Measurements from ENCODE around the gene SPAG17. TPM values are rescaled to one million over a fixed set of nuclear protein-coding genes. Genes with fewer than 3 reads are reported as not detected.
A peak's percentile ranks its signal among the peaks of the same experiment; 100 is the strongest.

The SPAG17 gene
- total RNA-seq, 2 donors from 2014 or later: 2.2 TPM; not detected in 1

GRCh38 chr1:118007391-118007790 lies 177.6 kb downstream of the SPAG17 start:
- Mint-ChIP-seq H3K9me3 (peaks cover 8% of the 10 kb centered on the region), H3K27me3 (peaks cover 5 to 27% of the 10 kb centered on the region in 2 donors), H3K36me3 (no peaks in the 10 kb centered on the region), H3K27ac (no peak overlapping the region), H3K4me3 (no peak overlapping the region), H3K4me1 (ENCODE audit: low read depth in 2 of 2) (no peaks in the 10 kb centered on the region)
- DNase-seq (ENCODE audit: low spot score): no peak
- no peak for ATAC-seq

- Mint-ChIP-seq H3K4me3 (no peak overlapping the region), H3K9me3 (peaks cover 13% of the 10 kb centered on the region), H3K36me3 (peaks cover 10% of the 10 kb centered on the region), H3K4me1 (ENCODE audit: low read depth in 2 of 2) (no peaks in the 10 kb centered on the region), H3K27me3 (peaks cover 13 to 37% of the 10 kb centered on the region in 2 donors), H3K27ac (no peak overlapping the region)
- DNase-seq (ENCODE audit: low spot score) (no peak), ATAC-seq (no peak)
Observed at GRCh38 chr1:118004312-118004711, 180.7 kb downstream of the SPAG17 start.

GRCh38 chr1:117985973-117986372 lies 199.1 kb downstream of the SPAG17 start:
- Mint-ChIP-seq H3K27ac (no peak overlapping the region), H3K9me3 (no peaks in the 10 kb centered on the region), H3K4me1 (ENCODE audit: low read depth in 2 of 2) (no peaks in the 10 kb centered on the region), H3K4me3 (no peak overlapping the region), H3K36me3 (no peaks in the 10 kb centered on the region), H3K27me3 (peaks cover 11 to 32% of the 10 kb centered on the region in 2 donors)
- DNase-seq (ENCODE audit: low spot score) (no peak), ATAC-seq (no peak)

- DNase-seq (ENCODE audit: low spot score) (no peak), ATAC-seq (no peak)
- Mint-ChIP-seq H3K36me3 (no peaks in the 10 kb centered on the region), H3K4me1 (ENCODE audit: low read depth in 2 of 2) (no peaks in the 10 kb centered on the region), H3K9me3 (no peaks in the 10 kb centered on the region), H3K4me3 (no peak overlapping the region), H3K27me3 (peaks cover 11 to 32% of the 10 kb centered on the region in 2 donors), H3K27ac (no peak overlapping the region)
Observed at GRCh38 chr1:117985239-117985638, 199.8 kb downstream of the SPAG17 start.

- DNase-seq (ENCODE audit: low spot score): no peak
- no peak overlapping the region for H3K27ac Mint-ChIP-seq
- peaks cover 11 to 23% of the 10 kb centered on the region in 2 donors for H3K27me3 Mint-ChIP-seq
Observed at GRCh38 chr1:117981455-117982192, 203.4 kb downstream of the SPAG17 start.

GRCh38 chr1:117976381-117976780 lies 208.6 kb downstream of the SPAG17 start:
- Mint-ChIP-seq H3K27ac (no peak overlapping the region), H3K27me3 (peaks cover 0 to 4% of the 10 kb centered on the region in 2 donors), H3K36me3 (no peaks in the 10 kb centered on the region), H3K4me3 (no peak overlapping the region), H3K4me1 (ENCODE audit: low read depth in 2 of 2) (no peaks in the 10 kb centered on the region), H3K9me3 (no peaks in the 10 kb centered on the region)
- no peak for DNase-seq (ENCODE audit: low spot score)
- peak in 1 of 2 donors; percentile 40 for ATAC-seq

More at GRCh38 chr1:117981455-117982192, 203.4 kb downstream of the SPAG17 start:
- H3K4me3 Mint-ChIP-seq: no peak overlapping the region
- H3K36me3 Mint-ChIP-seq: no peaks in the 10 kb centered on the region
- H3K4me1 Mint-ChIP-seq (ENCODE audit: low read depth in 2 of 2): no peaks in the 10 kb centered on the region
- no peak for ATAC-seq
- H3K9me3 Mint-ChIP-seq: no peaks in the 10 kb centered on the region

GRCh38 chr1:117971777-117972176 lies 213.3 kb downstream of the SPAG17 start:
- Mint-ChIP-seq H3K4me3 (no peak overlapping the region), H3K27me3 (peaks cover 0 to 4% of the 10 kb centered on the region in 2 donors), H3K4me1 (ENCODE audit: low read depth in 2 of 2) (no peaks in the 10 kb centered on the region), H3K36me3 (no peaks in the 10 kb centered on the region), H3K9me3 (no peaks in the 10 kb centered on the region), H3K27ac (no peak overlapping the region)
- ATAC-seq (no peak), DNase-seq (ENCODE audit: low spot score) (no peak)

- Mint-ChIP-seq H3K4me3 (no peak overlapping the region), H3K36me3 (no peaks in the 10 kb centered on the region), H3K27ac (no peak overlapping the region), H3K9me3 (no peaks in the 10 kb centered on the region), H3K27me3 (peaks cover 0 to 2% of the 10 kb centered on the region in 2 donors), H3K4me1 (ENCODE audit: low read depth in 2 of 2) (no peaks in the 10 kb centered on the region)
- DNase-seq (ENCODE audit: low spot score) (no peak), ATAC-seq (no peak)
Observed at GRCh38 chr1:117970252-117970651, 214.8 kb downstream of the SPAG17 start.

GRCh38 chr1:117967881-117968280 lies 217.1 kb downstream of the SPAG17 start:
- no peaks in the 10 kb centered on the region for H3K27me3 Mint-ChIP-seq
- no peak for ATAC-seq
- H3K4me3 Mint-ChIP-seq: no peak overlapping the region
- H3K27ac Mint-ChIP-seq: no peak overlapping the region
- no peaks in the 10 kb centered on the region for H3K9me3 Mint-ChIP-seq
- H3K36me3 Mint-ChIP-seq: no peaks in the 10 kb centered on the region
- H3K4me1 Mint-ChIP-seq (ENCODE audit: low read depth in 2 of 2): no peaks in the 10 kb centered on the region
- DNase-seq (ENCODE audit: low spot score): no peak

GRCh38 chr1:117967477-117967876 lies 217.6 kb downstream of the SPAG17 start:
- ATAC-seq (no peak), DNase-seq (ENCODE audit: low spot score) (no peak)
- no peaks in the 10 kb centered on the region for H3K27me3 Mint-ChIP-seq
- no peak overlapping the region for H3K27ac Mint-ChIP-seq
- no peaks in the 10 kb centered on the region for H3K36me3 Mint-ChIP-seq
- H3K9me3 Mint-ChIP-seq: no peaks in the 10 kb centered on the region
- no peaks in the 10 kb centered on the region for H3K4me1 Mint-ChIP-seq (ENCODE audit: low read depth in 2 of 2)
- no peak overlapping the region for H3K4me3 Mint-ChIP-seq

- peaks cover 4% of the 10 kb centered on the region for H3K36me3 Mint-ChIP-seq
- DNase-seq (ENCODE audit: low spot score): no peak
- H3K9me3 Mint-ChIP-seq: no peaks in the 10 kb centered on the region
- no peak for ATAC-seq
- H3K27ac Mint-ChIP-seq: no peak overlapping the region
- no peaks in the 10 kb centered on the region for H3K27me3 Mint-ChIP-seq
- no peaks in the 10 kb centered on the region for H3K4me1 Mint-ChIP-seq (ENCODE audit: low read depth in 2 of 2)
- no peak overlapping the region for H3K4me3 Mint-ChIP-seq
Observed at GRCh38 chr1:117964290-117965038, 220.6 kb downstream of the SPAG17 start.

- Mint-ChIP-seq H3K4me1 (ENCODE audit: low read depth in 2 of 2) (no peaks in the 10 kb centered on the region), H3K27me3 (no peaks in the 10 kb centered on the region), H3K27ac (no peak overlapping the region), H3K4me3 (no peak overlapping the region), H3K9me3 (no peaks in the 10 kb centered on the region), H3K36me3 (peaks cover 21% of the 10 kb centered on the region)
- DNase-seq (ENCODE audit: low spot score) (no peak), ATAC-seq (no peak)
Observed at GRCh38 chr1:117959364-117959763, 225.7 kb downstream of the SPAG17 start.

- no peaks in the 10 kb centered on the region for H3K27me3 Mint-ChIP-seq
- ATAC-seq: no peak
- no peaks in the 10 kb centered on the region for H3K4me1 Mint-ChIP-seq (ENCODE audit: low read depth in 2 of 2)
- no peak for DNase-seq (ENCODE audit: low spot score)
- H3K36me3 Mint-ChIP-seq: peaks cover 34% of the 10 kb centered on the region
- no peaks in the 10 kb centered on the region for H3K9me3 Mint-ChIP-seq
- H3K4me3 Mint-ChIP-seq: no peak overlapping the region
- no peak overlapping the region for H3K27ac Mint-ChIP-seq
Observed at GRCh38 chr1:117952386-117952785, 232.6 kb downstream of the SPAG17 start.

GRCh38 chr1:117942293-117942692 lies 242.7 kb downstream of the SPAG17 start:
- DNase-seq (ENCODE audit: low spot score): no peak

More at GRCh38 chr1:117942293-117942692, 242.7 kb downstream of the SPAG17 start:
- Mint-ChIP-seq H3K27ac (no peak overlapping the region), H3K4me1 (ENCODE audit: low read depth in 2 of 2) (peaks cover 4 to 5% of the 10 kb centered on the region in 2 donors), H3K9me3 (no peaks in the 10 kb centered on the region), H3K36me3 (peaks cover 49% of the 10 kb centered on the region), H3K27me3 (no peaks in the 10 kb centered on the region), H3K4me3 (no peak overlapping the region)
- no peak for ATAC-seq

Measured in natural killer cell treated with Interleukin-12 subunit alpha and Interleukin-12 subunit beta and Interleukin-15 and Interleukin-18, amount 100 ng/mL, for 72 hours (primary cell).